AG09319 (cell line): ENCODE measurements around the gene CCDC27.
A peak's percentile ranks its signal among the peaks of the same experiment; 100 is the strongest.
"Not testable (repeated sequence)": the region's sequence is repeated elsewhere in the genome, so short reads cannot be mapped to it uniquely, and the experiment has no call there.

Experiments used
- DNase-seq: peaks from one replicate; pipeline ENCODE4 v3.0.0-alpha.2; 2010; ENCODE audit warnings: low read depth; ENCODE audit errors: extremely low read depth
- TF ChIP-seq, protein P1 (sequence below): IDR thresholded peaks from 2 replicates; pipeline ENCODE4 v1.5.1; 2011; ENCODE audit warnings: low read depth, mild to moderate bottlenecking, inconsistent platforms, low read length, moderate library complexity

CCDC27 gene

DNA sequence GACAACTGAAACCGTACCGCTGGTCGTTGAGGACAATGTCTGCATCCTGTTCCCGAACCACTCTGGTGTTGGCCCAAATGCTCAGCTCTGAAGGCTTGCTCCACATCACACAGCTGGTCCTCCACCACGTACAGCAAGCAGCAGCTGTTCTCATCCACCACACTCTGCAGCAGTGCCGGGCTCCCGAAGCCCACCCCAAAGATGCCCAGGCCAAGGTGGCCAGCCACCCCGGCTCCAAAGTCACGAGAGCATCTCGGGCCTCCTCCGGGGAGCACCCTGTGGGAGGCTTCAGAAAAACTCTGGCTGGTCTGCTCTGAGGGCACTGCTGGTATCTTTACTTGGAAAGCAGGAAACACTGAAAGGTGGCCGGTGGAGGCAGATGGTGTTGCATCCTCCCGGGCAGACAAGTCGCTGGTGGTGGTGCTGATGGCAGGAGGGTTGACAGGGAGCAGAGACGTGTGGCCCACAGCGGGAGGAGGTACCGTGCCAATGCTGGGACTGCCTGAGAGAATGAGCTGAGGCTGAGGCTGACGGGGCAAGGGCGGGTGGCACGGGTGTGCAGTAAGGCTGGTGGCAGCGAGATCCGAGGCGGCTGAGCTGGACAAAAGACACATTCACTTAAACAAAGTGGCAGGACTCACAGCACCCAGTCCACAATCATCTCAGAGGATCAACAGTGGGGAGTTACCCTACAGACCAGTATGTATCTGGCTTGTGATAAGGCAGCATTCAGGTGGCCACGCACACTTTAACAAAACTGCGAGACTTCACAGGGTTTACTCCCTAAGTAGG is 6.5 kb upstream of the CCDC27 start:
- TF ChIP-seq, protein P1, sequence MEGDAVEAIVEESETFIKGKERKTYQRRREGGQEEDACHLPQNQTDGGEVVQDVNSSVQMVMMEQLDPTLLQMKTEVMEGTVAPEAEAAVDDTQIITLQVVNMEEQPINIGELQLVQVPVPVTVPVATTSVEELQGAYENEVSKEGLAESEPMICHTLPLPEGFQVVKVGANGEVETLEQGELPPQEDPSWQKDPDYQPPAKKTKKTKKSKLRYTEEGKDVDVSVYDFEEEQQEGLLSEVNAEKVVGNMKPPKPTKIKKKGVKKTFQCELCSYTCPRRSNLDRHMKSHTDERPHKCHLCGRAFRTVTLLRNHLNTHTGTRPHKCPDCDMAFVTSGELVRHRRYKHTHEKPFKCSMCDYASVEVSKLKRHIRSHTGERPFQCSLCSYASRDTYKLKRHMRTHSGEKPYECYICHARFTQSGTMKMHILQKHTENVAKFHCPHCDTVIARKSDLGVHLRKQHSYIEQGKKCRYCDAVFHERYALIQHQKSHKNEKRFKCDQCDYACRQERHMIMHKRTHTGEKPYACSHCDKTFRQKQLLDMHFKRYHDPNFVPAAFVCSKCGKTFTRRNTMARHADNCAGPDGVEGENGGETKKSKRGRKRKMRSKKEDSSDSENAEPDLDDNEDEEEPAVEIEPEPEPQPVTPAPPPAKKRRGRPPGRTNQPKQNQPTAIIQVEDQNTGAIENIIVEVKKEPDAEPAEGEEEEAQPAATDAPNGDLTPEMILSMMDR: no peak
- DNase-seq: no peak

DNA sequence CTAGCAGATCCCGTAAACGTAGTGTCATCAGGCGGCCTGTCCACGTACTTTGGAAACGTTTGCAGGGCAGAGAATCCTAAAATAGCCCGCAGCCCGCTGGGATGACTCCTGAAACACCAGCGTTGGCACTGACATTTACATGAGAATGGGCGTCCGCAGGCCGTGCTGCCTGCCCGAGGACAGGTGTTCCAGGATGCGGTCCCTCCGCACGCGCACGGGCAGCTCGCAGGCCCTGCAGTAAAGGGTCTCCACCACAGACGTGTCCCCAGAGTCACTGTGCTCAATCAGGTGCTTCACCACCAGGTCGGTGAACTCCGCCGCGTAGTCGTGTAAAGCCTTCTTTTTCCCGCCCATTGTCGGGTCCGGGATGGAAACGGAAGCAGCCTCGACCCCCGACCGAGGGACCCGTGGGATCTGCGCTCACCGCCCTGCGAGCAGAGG is 5.8 kb upstream of the CCDC27 start:
- TF ChIP-seq, protein P1: no peak
- no peak for DNase-seq

DNA sequence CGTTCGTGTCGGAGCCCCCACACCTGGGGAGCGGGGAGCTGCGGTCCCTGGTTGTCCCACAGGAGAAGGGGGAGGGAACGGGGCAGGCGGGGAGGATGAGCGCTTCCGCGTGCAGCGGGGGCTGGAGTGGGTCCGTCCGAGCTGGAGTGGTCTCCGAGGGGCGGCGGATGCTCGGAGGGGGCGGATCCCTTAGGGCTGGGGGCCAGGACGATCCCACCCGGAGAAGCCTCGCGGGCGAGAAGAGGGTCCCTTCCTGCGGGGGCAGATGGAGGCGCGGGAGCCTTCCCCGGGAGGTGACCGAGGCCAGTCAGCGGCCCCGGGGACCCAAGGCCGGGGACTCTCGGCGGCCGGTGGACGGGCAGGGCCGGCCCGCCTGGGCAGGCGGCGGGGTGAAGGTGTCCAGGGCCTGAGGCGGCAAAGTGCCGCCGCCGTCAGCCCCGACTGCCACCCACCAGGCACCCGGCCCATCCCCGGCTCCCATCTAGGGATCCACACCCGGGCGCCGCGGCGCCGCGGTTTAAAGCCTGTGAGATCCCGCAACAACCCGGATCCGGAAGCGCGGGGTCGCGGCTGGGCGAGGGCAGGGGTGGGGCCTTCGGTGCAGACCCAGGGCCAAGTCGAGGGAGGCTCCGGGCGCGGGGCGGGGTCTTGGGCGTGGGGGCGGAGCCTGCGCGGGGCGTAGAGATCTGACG is 5.3 kb upstream of the CCDC27 start:
- peak; percentile 46 for DNase-seq
- TF ChIP-seq, protein P1: no peak

DNA sequence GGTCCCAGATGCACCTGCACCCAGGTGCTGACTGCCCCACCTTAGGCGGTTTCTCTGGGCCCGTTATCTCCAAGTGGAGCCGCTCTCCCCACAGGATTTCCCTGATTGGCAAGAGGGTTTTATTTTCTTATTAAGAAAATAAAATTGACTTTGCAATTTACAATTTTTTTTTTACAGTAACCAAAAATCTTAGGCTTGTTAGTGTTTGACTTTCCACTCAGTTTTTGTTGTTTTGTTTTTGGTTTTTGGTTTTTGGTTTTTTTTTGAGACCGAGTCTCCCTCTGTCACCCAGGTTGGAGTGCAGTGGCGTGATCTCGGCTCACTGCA is 4.8 kb upstream of the CCDC27 start:
- TF ChIP-seq, protein P1: no peak
- no peak for DNase-seq

DNA sequence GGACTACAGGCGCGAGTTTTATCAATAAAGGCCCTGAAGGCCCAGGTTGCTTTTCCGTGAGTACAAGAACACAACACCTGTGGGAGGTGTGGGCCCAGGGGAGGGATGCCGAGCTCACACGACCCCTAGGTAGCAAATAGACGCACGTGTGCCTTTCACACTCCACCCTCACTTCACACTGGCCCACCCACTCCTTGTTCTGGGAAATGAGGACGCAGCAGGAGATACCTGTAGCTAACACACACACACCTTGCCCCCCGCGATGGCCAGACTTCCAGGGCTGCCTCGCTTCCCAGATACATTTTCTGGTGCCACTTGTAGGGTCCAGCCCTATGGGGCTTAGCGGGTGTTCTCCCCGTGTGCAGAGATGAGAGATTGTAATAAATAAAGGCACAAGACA is 4.3 kb upstream of the CCDC27 start:
- TF ChIP-seq, protein P1: no peak

DNA sequence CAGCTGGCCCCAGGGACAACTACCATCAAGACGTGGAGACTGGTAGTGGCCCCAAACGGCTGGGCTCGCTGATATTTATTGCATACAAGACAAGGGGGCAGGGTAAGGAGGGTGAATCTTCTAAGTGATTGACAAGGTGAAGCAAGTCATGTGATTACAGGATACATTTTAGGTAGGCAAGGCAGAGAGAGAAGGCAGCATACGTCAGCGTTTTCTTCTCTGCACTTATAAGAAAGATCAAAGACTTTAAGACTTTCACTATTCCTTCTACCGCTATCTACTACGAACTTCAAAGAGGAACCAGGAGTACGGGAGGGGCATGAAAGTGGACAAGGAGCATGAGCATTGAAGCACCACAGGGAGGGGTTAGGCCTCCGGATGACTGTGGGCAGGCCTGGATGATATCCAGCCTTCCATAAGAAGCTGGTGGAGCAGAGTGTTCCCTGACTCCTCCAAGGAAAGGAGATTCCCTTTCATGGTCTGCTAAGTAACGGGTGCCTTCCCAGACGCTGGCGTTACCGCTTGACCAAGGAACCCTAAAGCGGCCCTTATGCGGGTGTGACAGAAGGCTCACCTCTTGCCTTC is 3.8 kb upstream of the CCDC27 start:
- DNase-seq: not testable (repeated sequence)

More for the DNA sequence above, 4.3 kb upstream of the CCDC27 start:
- no peak for DNase-seq

DNA sequence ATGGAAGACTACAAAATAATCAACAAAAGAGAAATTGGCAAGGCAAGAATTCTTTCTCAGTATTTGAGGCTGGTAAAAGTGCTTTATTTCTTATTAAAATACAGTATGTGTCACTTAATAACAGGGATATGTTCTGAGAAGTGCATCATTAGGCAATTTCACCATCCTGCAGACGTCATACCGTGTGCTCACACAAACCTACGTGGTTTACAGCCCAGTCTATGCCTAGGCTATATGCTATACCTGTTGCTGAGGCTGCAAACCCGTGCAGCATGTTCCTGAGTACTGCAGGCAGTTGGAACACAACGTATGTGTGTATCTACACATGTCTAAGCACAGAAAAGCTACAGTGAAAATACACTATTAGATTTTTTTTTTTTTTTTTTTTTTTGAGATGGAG is 2.7 kb upstream of the CCDC27 start:
- TF ChIP-seq, protein P1: no peak
- no peak for DNase-seq
